ENCODE results near the gene MRPL43. TPM values are rescaled to one million over a fixed set of nuclear protein-coding genes. Genes with fewer than 3 reads are reported as not detected.

MRPL43 gene
- total RNA-seq, 1 donor from 2014 or later, result 51.7 TPM

DNA sequence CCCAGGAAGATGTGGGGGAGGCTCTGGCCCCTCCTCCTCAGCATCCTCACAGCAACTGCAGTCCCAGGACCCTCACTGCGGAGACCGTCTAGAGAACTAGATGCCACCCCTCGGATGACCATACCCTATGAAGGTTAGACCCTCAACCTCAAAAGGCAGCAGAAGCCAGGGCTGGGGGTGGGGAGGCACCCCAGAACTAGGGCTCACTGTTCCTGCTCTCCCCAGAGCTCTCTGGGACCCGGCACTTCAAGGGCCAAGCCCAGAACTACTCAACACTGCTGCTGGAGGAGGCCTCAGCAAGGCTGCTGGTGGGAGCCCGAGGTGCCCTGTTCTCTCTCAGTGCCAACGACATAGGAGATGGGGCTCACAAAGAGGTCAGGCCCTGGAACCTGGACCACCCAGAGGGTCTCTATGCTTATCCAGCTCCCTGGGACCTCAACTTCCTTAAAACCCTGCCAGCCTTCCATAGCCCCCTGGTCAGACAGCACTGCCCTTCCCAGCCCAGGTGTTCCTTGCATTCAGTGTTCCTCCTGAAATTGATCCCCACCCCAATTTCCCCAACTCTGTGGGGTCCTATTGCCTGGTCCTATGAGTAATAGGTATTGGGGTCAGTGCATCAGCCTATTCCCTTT, 14.3 kb downstream of the MRPL43 start:
- intact Hi-C loops (cut with DNase I), result no loop called here
- DNase-seq (ENCODE audit: low spot score), result no peak

DNA sequence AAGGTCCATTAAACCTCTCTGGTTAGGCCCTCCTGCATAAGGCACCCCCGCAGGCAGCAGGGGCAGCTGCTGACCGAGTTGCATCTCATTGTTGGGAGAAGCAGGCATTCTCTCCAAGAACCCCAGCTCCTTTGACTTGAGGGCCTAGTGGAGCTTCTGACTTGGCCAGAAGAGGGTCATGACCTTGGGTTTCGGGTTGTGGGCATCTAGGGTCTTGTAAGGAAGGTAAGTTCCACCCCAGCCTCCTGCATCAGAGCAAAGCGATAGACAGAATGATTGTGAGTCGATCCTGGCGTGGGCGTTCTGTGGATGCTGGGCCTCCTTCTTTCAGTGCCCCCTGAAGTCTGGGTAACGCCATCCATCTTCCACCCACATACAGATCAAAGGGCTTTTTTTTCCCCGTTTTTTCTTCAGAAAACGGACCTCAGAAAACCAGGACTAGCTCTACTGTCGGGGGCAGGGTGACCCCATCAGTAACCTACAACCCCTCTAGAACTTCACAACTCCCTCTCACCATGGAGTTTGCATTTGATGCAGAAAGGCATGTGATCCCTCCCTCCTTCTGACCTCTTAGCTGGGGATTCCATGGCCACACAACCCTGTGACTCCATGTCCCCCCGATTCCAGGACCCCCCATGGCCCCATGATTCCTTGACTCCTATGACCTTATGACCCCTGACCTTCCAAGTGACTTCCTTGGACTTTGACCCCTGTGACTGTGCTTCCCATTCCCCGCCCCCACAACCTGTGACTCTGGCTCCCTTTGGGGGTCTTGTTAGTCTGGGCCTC, 15.0 kb downstream of the MRPL43 start:
- no peak for DNase-seq (ENCODE audit: low spot score)
- intact Hi-C loops (cut with DNase I), result no loop called here

DNA sequence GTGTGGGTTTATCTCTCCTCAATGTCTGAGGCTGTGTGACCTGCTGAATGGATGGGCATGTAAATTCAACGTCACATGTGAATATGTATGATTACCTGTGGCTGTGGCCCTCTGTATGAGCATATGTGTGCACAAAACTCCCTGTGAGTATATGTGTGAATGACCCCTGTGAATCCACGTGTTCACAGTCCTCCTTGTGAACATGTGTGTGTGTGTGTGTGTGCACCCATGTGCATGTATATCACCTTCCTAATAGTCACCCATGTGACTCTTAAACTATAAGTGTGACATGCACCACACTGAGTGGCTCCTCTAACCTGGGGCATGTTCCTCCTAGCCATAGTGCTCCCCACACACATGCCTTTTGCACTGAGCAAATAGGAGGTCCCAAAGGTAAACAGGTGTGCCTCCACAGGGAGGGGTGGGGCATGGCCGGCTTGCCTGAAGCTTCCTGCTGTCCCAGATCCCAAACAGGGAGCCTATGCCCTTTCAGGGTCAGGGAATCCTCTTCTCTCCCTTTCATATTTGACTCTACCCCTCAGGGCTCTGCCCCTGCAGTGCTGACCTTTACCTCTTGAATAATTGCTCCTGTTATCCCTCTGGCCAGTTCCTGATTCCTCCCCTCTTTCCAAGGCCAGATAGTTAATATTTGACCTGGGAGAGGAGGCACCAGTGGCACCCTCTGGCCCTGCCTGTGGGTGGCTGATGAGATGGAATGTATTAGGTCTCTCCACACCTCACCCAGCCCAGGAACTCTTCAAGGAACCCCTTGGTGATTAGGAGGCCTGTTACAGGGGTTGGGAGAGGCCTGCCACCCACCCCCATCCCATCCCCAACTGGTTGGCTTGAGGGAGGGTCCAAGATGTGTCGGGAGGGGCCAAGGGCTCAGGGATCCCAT, 16.1 kb downstream of the MRPL43 start:
- DNase-seq (ENCODE audit: low spot score), result no peak
- intact Hi-C loops (cut with DNase I), result no loop called here

DNA sequence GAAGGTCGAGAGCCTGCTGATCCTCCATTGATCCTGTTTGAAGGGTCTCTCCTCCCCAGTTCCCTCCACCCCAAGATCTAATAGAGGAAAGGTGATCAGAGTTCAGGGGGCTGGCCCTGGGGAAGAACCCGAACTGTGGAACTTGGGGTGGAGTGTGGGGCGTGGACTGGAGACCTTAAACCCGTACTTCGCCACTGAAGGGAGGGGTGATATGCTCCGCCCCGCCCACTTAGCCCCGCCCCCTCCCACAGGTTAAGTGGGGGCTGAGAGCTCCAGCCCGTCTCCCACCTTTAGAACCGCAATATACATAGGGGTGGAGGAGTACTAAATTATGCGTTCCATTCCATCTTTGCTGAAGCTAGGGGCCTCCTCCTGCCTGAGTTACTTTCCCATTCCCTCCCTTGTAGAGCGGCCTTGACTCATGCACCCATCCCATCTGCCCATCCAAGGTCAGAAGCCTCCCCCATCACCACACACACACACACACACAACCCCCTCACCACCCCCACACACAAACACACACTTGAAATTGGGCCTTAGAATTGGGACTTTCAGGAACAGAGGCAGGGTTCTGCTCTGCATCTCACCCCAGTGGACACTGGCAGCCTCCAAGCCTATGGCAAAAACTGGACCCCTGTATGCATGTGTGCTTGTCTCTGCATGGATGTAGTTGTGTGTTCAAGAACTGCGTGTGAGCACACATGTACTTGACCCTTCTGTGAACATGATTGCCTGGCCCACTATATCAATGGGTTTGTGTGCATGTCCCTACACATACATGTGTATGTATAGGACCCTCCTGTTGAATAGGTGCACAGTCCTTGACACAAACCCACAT, 17.0 kb downstream of the MRPL43 start:
- intact Hi-C loops (cut with DNase I), result no loop called here
- DNase-seq (ENCODE audit: low spot score), result no peak

DNA sequence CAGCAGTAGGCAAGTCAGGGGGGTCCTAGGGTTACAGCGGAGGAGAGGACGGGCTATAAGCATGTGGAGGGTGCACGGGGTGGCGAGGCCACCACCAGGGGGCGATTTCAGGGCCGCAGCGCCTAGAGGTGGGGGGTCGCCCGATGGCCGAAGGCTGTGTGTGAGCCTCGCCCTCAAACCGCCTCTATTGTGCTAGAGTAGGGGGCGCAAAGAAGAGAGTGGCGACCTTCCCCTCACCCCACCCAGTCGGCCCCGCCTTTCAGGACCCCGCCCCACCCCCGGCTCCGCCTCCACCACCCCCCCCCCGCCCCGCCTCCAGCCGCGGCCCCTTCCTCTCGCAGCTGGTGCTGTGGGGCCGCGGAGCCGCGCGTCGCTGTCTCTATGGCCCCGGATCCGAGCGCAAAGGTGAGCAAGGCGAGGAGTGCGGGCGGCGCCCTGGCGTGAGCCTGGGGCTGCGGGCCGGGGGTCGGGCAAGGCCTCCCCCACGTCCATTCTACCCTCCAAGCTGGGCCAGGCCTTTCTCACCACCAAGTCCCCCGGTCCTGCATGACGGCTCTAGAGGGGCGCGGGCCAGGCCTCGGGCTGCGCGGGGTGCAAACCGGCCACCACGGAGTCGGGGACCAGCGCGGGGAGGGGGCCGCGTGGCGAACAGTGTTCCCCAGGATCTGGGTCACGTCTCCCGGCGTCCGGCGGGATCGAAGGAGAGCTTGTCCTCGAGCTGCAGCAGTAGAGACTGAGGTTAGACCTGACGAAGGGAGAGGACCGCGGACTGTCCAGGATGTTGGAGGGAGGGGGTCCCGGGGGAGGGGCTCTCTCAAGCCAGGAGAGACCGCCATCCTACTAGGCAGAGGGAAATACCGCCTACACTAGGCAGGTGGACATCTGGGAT, 17.9 kb downstream of the MRPL43 start, which contains the start of gene SEMA4G:
TSS of gene SEMA4G (plus strand) at position 318 of the 889 bp plus-strand sequence. CDS start 3,409 bp downstream, outside the sequence.
- intact Hi-C loops (cut with DNase I), result loop anchor here (2.0 kb wide), 1 partner anchor 45 kb away; no protein-coding TSS in a partner anchor
- no peak for DNase-seq (ENCODE audit: low spot score)

DNA sequence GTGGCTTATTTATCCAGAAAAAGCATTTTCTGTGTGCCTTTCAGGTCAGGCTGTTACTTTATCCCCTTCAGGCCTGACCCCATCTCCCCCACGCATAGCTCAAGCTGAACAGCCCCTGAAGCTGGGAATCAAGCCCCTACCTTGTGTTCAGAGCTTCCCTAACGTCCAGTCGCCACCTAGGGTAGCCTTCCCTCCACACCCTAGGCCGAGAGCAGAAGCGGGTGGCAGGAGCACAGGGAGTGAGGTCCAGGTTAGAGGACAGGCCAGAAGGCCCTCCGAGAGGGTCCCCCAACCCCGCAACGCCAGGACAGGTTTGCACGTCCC, 18.5 kb downstream of the MRPL43 start:
- DNase-seq (ENCODE audit: low spot score), result no peak
- intact Hi-C loops (cut with DNase I), result loop anchor here (2.0 kb wide), 1 partner anchor 46 kb away; no protein-coding TSS in a partner anchor

DNA sequence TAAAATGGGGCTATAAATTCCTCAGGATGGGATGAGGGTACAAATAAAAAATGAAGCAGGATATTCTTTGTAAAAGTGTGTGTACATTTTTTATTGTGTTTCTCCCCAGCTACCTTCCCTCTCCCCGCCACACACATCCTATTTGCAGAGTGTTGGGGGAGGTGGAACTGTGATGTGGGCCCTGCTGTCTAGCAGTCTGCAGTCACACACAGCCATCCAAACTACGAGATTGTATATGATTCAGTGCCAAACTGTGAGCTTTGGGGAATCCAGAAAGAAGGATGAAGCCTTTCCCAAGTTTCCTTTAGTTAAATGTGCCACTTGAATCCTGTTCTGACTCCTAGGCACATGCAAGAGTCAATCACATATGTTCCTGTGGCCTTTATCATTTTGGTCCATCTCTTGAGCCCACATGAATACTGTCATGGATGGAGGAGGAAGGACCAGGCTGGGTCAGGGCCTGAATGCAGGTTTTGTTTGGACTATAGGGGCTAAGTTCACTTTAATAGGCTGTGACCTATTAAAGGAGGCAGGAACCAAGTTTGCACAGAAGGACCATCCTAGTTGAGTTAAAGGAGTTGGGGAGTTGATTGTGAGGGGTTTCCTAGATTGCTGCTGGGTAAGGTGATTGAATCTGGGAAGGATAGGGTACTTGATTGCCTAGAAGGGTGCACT, 19.1 kb downstream of the MRPL43 start:
- intact Hi-C loops (cut with DNase I), result loop anchor here (2.0 kb wide), 1 partner anchor 47 kb away; no protein-coding TSS in a partner anchor
- no peak for DNase-seq (ENCODE audit: low spot score)

DNA sequence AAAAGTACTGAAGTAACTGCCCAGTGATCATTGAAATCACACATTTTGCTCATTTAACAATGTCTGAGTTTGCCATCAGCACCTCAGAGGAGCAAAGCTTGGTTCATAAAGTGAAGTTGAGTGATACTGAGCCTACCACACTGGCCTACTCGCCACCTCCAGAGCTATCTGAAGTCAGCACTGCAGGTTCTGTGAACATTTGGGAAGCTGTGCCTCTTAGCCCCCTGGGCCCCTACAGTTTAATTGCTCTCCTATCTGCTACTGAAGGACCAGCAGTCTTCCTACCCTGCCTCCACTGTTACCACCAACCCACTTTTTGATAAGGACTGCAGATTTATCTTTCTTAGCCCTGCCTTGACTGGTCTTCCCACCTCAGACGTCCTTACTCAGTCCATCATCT, 20.0 kb downstream of the MRPL43 start:
- intact Hi-C loops (cut with DNase I), result no loop called here
- no peak for DNase-seq (ENCODE audit: low spot score)

DNA sequence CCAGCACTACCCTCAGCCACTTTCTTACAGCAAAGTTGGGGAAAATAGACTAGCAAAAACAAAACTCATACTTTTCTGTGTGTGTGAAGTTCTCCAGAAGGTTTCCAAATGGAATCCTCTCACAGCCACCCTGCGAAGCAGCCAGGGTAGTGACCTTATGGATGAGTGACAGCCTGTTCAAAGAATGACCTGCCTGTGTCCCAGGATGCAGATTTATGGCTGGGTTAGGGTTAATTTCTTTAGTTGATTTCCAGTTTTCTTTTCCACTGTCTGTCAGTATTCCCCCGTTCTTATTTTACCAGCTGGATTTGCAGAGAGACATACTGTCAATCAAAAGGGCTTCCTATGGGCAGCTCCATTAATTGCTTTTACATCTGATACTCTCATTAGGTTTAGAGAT, 20.4 kb downstream of the MRPL43 start:
- intact Hi-C loops (cut with DNase I), result no loop called here
- no peak for DNase-seq (ENCODE audit: low spot score)

DNA sequence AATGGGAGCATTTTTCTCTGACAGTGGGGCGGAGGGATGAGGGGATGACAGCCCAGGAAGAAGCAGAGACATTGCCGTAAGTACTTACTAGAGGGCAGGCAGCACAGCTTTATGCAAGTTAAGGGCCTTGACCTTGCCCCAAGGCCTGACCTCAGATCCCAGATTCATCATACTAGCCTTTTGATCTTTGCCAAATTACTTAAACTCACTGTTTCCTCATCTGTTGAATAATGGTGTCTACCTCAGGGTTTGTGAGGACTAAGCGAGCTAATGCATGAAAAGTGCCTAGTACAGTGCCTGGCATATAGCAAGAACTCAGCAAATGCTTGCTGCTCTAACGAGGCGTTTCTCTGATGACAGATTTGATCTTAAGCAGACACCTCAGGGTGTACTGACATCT, 21.5 kb downstream of the MRPL43 start:
- no peak for DNase-seq (ENCODE audit: low spot score)
- intact Hi-C loops (cut with DNase I), result no loop called here

DNA sequence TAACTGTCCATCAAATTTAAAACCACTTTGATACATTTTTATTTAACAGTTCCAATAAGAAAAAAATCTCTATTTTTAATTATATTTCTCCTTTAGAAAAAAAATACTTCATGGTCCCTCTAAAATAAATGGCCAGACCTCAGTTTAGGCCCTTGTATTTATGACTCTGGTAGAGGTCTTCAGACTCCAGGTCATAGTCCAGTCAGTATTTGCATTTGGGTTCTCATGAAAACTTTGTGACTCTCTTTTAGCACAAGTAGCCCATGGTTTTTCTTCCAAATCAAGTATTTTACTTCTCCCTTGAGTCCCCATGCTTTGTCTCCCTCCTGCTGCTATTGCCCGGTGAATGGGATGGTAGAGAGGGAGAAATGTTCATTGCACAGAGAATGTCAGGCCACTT, 23.5 kb downstream of the MRPL43 start:
- intact Hi-C loops (cut with DNase I), result no loop called here
- no peak for DNase-seq (ENCODE audit: low spot score)

DNA sequence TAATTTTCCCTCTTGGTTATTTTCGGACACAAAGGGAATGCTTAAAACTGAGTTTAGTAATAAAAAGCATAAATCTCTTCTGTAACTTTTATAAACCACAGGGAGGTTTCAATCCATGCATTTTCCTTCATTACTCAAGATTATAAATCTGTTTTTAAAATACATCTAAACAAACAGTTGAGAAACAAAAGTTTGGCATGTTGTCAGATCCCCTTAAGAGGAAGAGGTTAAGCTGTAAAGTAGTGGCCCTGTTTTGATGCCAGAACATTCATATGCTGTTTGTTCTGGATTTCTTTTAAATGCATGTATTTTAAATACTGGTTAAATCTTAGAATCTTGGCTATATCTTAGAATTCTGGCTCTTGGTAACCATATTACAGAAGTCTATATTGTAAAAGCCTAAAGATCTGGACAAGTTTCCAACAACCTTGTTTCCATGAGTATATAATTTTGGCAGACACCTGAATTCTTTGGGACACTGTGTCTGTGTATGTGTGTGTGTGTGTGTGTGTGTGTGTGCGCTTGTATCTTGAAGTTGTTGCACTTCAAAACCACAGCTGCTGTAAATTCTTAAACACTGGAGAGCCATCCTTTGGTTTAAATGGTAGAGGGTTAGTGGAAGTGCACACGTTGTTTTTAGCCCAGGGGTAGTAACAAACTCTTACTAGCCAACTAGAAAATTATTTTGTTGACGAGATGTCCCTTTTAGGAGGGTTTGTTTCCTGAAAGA, 24.8 kb downstream of the MRPL43 start:
- intact Hi-C loops (cut with DNase I), result no loop called here
- DNase-seq (ENCODE audit: low spot score), result no peak

DNA sequence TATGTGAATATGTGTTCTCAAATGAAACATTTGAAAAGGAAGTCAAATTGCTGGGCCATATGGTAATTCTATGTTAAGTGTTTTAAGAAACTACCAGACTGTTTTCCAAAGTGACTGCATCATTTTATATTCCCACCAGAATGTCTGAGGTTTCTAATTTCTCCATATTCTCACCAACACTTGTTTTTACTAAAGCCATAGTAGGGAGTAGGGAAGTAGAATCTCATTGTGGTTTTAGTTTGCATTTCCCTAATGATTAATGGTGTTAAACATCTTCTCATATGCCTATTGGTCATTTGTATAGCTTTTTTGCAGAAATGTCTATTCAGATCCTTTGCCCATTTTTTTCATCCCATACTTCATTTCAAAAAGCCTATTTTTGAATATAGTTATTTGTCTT, 27.0 kb downstream of the MRPL43 start:
- intact Hi-C loops (cut with DNase I), result no loop called here

DNA sequence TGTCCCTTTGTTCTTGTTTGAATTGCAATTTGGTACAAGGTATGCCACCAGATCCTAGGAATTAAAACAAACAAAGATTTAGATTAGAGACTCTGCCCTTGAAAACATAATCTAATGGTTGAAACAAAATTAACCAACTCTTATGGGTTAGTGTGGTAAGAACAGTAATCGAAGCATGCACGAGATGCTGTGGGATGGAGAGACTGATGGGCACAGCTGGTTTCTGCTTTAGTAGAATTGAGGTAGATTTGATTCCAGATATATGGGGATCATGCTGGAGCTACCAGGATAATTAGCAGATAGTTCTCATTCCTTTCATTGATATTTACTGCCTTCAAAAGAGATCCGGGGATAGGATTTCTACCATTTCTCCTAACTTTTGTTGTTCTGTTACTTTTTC, 38.4 kb downstream of the MRPL43 start:
- intact Hi-C loops (cut with DNase I), result no loop called here
- DNase-seq (ENCODE audit: low spot score), result no peak

More for the DNA sequence above, 27.0 kb downstream of the MRPL43 start:
- no peak for DNase-seq (ENCODE audit: low spot score)

DNA sequence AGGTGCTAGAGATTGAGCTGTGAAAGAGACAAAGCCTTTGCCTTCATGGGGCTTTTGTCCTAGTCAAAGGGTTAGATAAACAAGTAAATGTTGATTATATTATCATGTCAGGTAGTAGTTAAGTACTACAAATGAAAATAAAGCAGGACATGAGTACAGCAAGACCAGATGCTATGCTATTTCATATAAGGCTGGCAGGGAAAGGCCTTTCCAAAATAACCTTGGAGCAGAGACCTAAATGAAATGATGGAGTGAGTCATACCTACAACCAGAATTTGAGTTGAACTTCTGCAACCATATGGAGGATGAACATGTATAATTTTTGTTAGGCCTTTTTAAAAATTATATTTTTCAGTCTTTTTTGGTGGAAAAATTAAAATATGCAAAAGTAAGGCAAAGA, 41.5 kb downstream of the MRPL43 start:
- DNase-seq (ENCODE audit: low spot score), result no peak
- intact Hi-C loops (cut with DNase I), result no loop called here

DNA sequence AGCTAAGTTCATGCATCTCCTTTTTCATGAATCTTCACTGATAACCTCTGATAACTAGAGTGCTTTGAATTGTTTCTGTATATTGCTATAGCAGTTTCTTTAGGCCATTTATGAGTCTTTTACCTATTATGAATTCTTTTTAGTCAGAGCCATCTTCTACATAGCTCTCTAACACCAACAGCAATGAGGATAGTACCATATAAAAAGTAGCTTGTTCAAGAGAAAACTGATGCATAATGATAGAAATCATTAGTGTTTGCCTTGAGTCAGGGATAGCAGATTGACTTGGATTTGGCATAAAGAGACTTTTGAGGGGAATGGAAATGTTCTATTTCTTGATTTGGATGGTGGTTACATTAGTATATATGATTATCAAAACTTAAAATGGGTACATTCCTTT, 43.8 kb downstream of the MRPL43 start:
- no peak for DNase-seq (ENCODE audit: low spot score)
- intact Hi-C loops (cut with DNase I), result no loop called here

DNA sequence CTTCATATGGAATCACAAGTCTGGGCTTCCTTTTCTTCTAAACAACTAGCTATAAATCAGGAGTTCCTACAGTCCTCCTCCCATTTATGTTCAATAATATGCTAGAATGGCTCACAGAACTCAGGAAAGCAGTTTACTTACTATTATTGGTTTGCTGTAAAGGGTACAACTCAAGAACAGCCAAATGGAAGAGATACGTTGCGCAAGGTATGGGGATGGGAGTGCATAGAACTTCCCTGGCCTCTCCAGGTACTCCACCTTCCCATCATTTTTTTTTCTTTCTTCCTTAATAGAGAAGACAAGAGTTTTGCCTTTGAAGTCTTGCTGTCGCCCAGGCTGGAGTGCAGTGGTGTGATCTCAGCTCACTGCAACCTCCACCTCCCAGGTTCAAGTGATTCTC, 45.1 kb downstream of the MRPL43 start:
- DNase-seq (ENCODE audit: low spot score), result no peak
- intact Hi-C loops (cut with DNase I), result no loop called here

Measured in cardiac septum (tissue), 1 donor.